ENCODE data around the gene DST.

DST gene

DNA sequence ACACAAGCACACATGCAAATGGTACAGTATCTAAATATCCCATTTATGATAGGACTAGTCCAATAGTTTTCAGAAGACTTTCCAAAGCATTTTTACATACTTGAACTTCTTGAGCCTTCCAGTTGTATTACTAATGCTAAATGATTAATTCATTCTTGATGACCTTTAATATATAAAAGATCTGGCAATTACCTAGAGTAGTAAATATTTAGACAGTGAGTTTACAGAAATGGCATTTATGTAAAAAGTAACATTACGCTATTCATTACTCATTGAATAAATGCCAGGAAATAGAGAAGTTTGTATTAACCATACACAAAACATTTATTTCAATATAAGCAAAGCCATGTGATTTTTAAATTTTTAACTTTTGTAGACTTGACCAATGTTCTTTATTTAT lies 158.8 kb downstream of the DST start:
- DNase-seq (ENCODE audit: extremely low read depth, low read depth): no peak

DNA sequence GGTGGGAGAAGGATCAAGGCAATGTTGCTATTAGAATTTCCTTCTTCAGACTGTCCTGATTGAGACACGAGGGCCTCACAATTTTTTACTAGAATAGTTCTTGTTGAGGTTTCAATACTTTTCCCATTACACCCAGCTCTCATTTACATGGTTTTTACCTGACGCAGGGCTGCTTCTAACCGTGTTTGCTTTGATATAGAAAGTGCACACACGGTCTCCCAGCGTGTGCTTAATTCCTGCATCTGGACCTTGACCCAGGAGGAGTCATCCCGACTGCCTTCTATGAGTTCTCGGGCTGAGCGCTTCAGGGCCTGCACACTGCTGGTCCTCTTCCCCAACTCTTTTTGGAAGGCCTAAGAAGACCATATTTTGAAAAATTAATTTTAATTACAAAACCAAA lies 160.2 kb downstream of the DST start:
- no peak overlapping the region for H3K4me3 ChIP-seq (replicated peaks; ENCODE audit: low read depth, low read length)
- no peak for DNase-seq (ENCODE audit: extremely low read depth, low read depth)
- TF ChIP-seq, protein P1, sequence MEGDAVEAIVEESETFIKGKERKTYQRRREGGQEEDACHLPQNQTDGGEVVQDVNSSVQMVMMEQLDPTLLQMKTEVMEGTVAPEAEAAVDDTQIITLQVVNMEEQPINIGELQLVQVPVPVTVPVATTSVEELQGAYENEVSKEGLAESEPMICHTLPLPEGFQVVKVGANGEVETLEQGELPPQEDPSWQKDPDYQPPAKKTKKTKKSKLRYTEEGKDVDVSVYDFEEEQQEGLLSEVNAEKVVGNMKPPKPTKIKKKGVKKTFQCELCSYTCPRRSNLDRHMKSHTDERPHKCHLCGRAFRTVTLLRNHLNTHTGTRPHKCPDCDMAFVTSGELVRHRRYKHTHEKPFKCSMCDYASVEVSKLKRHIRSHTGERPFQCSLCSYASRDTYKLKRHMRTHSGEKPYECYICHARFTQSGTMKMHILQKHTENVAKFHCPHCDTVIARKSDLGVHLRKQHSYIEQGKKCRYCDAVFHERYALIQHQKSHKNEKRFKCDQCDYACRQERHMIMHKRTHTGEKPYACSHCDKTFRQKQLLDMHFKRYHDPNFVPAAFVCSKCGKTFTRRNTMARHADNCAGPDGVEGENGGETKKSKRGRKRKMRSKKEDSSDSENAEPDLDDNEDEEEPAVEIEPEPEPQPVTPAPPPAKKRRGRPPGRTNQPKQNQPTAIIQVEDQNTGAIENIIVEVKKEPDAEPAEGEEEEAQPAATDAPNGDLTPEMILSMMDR (IDR thresholded peaks at IDR 0.05; ENCODE audit: low read depth, low read length, missing control alignments): no peak

More for the DNA sequence above, 158.8 kb downstream of the DST start:
- TF ChIP-seq, protein P1 (IDR thresholded peaks at IDR 0.05; ENCODE audit: low read depth, low read length, missing control alignments): no peak
- no peak overlapping the region for H3K4me3 ChIP-seq (replicated peaks; ENCODE audit: low read depth, low read length)

DNA sequence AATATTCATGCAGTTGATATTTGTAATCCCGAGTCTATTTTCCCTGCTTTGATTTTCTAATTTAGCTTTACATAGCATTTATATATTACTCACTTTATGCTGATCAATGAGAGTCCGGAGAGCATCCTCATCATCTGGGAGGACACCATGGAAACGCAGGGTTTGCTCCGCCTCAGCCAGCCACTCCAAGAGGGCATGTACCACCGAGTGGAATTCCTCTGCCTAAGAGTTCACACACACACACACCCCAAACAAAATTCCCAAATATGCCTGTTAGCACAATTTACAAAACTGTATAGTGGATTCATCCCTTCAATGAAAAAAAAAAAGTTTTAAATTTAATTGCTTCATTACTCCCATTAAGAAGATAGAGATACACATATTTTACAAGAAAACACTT lies 160.7 kb downstream of the DST start:
- TF ChIP-seq, protein P1 (IDR thresholded peaks at IDR 0.05; ENCODE audit: low read depth, low read length, missing control alignments): no peak
- no peak for DNase-seq (ENCODE audit: extremely low read depth, low read depth)
- H3K4me3 ChIP-seq (replicated peaks; ENCODE audit: low read depth, low read length): no peak overlapping the region

DNA sequence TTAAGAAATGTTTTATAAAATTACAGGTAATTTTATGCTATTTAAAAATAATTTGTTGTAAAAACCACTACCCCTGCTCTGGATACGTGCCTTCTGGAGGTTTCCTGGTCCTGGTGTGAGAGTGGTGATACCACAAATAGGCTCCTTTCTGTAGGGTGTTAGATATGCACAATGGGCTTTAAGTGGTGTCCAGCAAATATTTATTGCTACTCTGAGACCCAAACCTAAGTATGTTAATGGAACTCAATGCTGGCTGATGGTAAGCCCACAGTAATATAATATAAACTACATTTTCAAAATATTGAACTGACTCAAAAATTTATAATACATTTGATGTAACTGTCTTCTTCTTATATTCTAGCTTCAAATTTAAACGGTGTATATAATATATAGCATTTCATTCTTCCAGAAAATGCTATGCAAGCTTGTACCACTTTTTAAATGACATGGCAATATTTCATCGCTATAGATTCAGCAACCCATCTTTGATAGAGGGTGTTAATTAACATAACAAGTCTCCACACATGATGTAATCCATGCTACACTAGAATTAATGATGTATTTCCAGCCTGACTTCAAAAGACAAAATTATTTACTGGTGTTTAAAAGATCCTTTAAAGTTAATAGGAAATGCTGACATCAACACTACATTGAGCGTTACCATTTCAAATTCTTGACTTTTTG lies 161.9 kb downstream of the DST start:
- no peak for DNase-seq (ENCODE audit: extremely low read depth, low read depth)
- H3K4me3 ChIP-seq (replicated peaks; ENCODE audit: low read depth, low read length): no peak overlapping the region
- TF ChIP-seq, protein P1 (IDR thresholded peaks at IDR 0.05; ENCODE audit: low read depth, low read length, missing control alignments): no peak

DNA sequence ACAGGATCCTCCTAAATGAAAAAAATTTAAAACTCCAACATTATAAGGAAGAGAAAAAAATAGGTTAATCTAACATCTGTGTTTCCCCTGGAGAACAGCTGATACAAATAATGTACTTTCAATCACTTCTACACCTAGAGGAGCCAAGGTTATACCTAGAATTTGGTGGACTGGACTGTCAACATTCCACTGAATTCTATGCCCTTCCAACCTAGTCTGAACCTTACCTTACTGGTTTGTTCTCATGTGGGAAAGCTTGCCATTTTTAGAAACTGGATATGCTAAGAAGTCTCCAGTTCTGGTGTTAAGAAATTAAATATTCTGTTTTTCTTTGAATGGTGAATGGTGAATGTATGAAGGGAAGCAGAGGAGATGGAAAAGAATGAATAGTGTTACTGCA lies 162.4 kb downstream of the DST start:
- no peak for DNase-seq (ENCODE audit: extremely low read depth, low read depth)
- TF ChIP-seq, protein P1 (IDR thresholded peaks at IDR 0.05; ENCODE audit: low read depth, low read length, missing control alignments): no peak

DNA sequence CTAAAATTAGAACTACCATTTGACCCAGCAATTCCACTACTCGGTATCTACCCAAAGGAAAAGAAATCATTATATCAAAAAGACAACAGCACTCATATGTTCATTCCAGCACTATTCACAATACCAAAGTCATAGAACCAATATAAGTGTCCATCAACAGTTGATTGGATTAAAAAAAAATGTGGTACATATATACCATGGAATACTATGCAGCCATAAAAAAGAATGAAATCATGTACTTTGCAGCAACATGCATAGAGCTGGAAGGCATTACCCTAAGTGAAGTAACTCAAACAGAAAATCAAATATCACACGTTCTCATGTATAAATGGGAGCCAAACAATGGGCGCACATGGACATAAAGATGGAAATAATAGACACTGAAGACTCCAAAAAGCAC lies 163.3 kb downstream of the DST start:
- TF ChIP-seq, protein P1 (IDR thresholded peaks at IDR 0.05; ENCODE audit: low read depth, low read length, missing control alignments): no peak
- H3K4me3 ChIP-seq (replicated peaks; ENCODE audit: low read depth, low read length): no peak overlapping the region
- DNase-seq (ENCODE audit: extremely low read depth, low read depth): no peak

More for the DNA sequence above, 162.4 kb downstream of the DST start:
- no peak overlapping the region for H3K4me3 ChIP-seq (replicated peaks; ENCODE audit: low read depth, low read length)

DNA sequence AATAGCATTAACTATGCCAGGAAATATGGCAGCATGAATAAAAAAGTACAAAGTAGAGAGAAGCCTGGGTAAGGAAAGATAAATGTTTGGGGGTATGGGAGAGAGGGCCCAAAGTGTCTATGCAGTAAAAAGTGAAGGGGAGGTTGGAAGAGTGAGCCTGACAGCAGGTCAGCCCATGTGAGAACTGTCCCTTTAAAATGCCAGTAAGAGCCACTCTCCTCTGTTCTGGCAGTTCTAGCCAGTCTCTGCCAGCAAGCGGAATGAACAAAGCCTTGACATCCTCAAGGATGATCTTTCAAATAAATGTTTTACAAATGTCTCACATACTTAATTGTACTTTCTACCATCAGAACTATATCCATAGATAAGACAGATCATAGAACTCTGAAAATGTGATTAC lies 164.5 kb downstream of the DST start:
- TF ChIP-seq, protein P1 (IDR thresholded peaks at IDR 0.05; ENCODE audit: low read depth, low read length, missing control alignments): no peak
- no peak overlapping the region for H3K4me3 ChIP-seq (replicated peaks; ENCODE audit: low read depth, low read length)
- no peak for DNase-seq (ENCODE audit: extremely low read depth, low read depth)

All from HFF-Myc (cell line).